ENCODE measurements around the gene DOC2B.

The DOC2B gene

GRCh38 chr17:156094-156621 is 25.3 kb downstream of the DOC2B start:
- H3K36me3 ChIP-seq (replicated peaks; ENCODE audit: low read depth, low read length) = no peaks in the 10 kb centered on the region
- TF ChIP-seq EZH2phosphoT487 (IDR thresholded peaks at IDR 0.05; ENCODE audit: low read depth) (no peak), CTCF (IDR thresholded peaks at IDR 0.05; ENCODE audit: low read depth, low read length) (no peak)
- no peak overlapping the region for H2AFZ ChIP-seq (ENCODE audit: low read depth, low read length)
- no peak overlapping the region for H3K9ac ChIP-seq (ENCODE audit: low read length)
- no peak overlapping the region for H3K4me3 ChIP-seq (ENCODE audit: low read length)
- H3K4me2 ChIP-seq (ENCODE audit: low read length) = no peak overlapping the region
- no peaks in the 10 kb centered on the region for H4K20me1 ChIP-seq (ENCODE audit: insufficient read depth, low read length)
- peaks cover 1% of the 10 kb centered on the region; the same call in 1 of the 2 replicates for H3K4me1 ChIP-seq (ENCODE audit: low read length)
- H3K27me3 ChIP-seq (ENCODE audit: low read depth, low read length) = no peaks in the 10 kb centered on the region
- no peaks in the 10 kb centered on the region for H3K9me3 ChIP-seq (ENCODE audit: insufficient read depth, low read length)
- no peak overlapping the region for H3K27ac ChIP-seq (ENCODE audit: low read length)
- no peaks in the 10 kb centered on the region for H3K79me2 ChIP-seq (ENCODE audit: low read length)

- Histone ChIP-seq H3K36me3 (replicated peaks; ENCODE audit: low read depth, low read length) (no peaks in the 10 kb centered on the region), H4K20me1 (ENCODE audit: insufficient read depth, low read length) (no peaks in the 10 kb centered on the region), H3K9ac (ENCODE audit: low read length) (no peak overlapping the region), H3K9me3 (ENCODE audit: insufficient read depth, low read length) (no peaks in the 10 kb centered on the region), H3K79me2 (ENCODE audit: low read length) (no peaks in the 10 kb centered on the region), H2AFZ (ENCODE audit: low read depth, low read length) (no peak overlapping the region), H3K4me1 (ENCODE audit: low read length) (no peaks in the 10 kb centered on the region), H3K4me3 (ENCODE audit: low read length) (no peak overlapping the region), H3K27me3 (ENCODE audit: low read depth, low read length) (no peaks in the 10 kb centered on the region), H3K27ac (ENCODE audit: low read length) (no peak overlapping the region), H3K4me2 (ENCODE audit: low read length) (no peak overlapping the region)
- TF ChIP-seq CTCF (IDR thresholded peaks at IDR 0.05; ENCODE audit: low read depth, low read length) (no peak), EZH2phosphoT487 (IDR thresholded peaks at IDR 0.05; ENCODE audit: low read depth) (no peak)
These were observed 25.9 kb downstream of the DOC2B start for GRCh38 chr17:155576-155975.

GRCh38 chr17:153851-154250 is 27.6 kb downstream of the DOC2B start:
- TF ChIP-seq EZH2phosphoT487 (IDR thresholded peaks at IDR 0.05; ENCODE audit: low read depth) (no peak), CTCF (IDR thresholded peaks at IDR 0.05; ENCODE audit: low read depth, low read length) (no peak)
- H4K20me1 ChIP-seq (ENCODE audit: insufficient read depth, low read length) = no peaks in the 10 kb centered on the region
- H3K4me1 ChIP-seq (ENCODE audit: low read length) = no peaks in the 10 kb centered on the region
- H3K9me3 ChIP-seq (ENCODE audit: insufficient read depth, low read length) = no peaks in the 10 kb centered on the region
- H3K4me2 ChIP-seq (ENCODE audit: low read length) = no peak overlapping the region
- H3K27ac ChIP-seq (ENCODE audit: low read length) = no peak overlapping the region
- H3K36me3 ChIP-seq (replicated peaks; ENCODE audit: low read depth, low read length) = no peaks in the 10 kb centered on the region
- no peaks in the 10 kb centered on the region for H3K27me3 ChIP-seq (ENCODE audit: low read depth, low read length)
- no peak overlapping the region for H3K9ac ChIP-seq (ENCODE audit: low read length)
- H3K79me2 ChIP-seq (ENCODE audit: low read length) = no peaks in the 10 kb centered on the region
- H3K4me3 ChIP-seq (ENCODE audit: low read length) = no peak overlapping the region
- H2AFZ ChIP-seq (ENCODE audit: low read depth, low read length) = no peak overlapping the region

GRCh38 chr17:152860-153420 is 28.5 kb downstream of the DOC2B start:
- Histone ChIP-seq H3K9me3 (ENCODE audit: insufficient read depth, low read length) (no peaks in the 10 kb centered on the region), H4K20me1 (ENCODE audit: insufficient read depth, low read length) (no peaks in the 10 kb centered on the region), H3K4me3 (ENCODE audit: low read length) (no peak overlapping the region), H3K4me2 (ENCODE audit: low read length) (no peak overlapping the region), H3K79me2 (ENCODE audit: low read length) (no peaks in the 10 kb centered on the region), H3K9ac (ENCODE audit: low read length) (no peak overlapping the region), H3K36me3 (replicated peaks; ENCODE audit: low read depth, low read length) (no peaks in the 10 kb centered on the region), H3K27ac (ENCODE audit: low read length) (no peak overlapping the region), H3K4me1 (ENCODE audit: low read length) (no peaks in the 10 kb centered on the region), H2AFZ (ENCODE audit: low read depth, low read length) (no peak overlapping the region), H3K27me3 (ENCODE audit: low read depth, low read length) (no peaks in the 10 kb centered on the region)
- TF ChIP-seq CTCF (IDR thresholded peaks at IDR 0.05; ENCODE audit: low read depth, low read length) (no peak), EZH2phosphoT487 (IDR thresholded peaks at IDR 0.05; ENCODE audit: low read depth) (no peak)
